Measurements from ENCODE around the gene EIF3D. TPM values are rescaled to one million over a fixed set of nuclear protein-coding genes. Genes with fewer than 3 reads are reported as not detected.

EIF3D gene
- total and polyA plus RNA-seq, 4 donors = 122 to 236 (median 152) TPM

GRCh38 chr22:36461665-36462649 lies 67.0 kb downstream of the EIF3D start:
- Histone ChIP-seq H3K27ac (ENCODE audit: low read depth in 1 of 2, low read length in 2 of 2) (peak overlapping the region; percentile 83 to 88), H3K9me3 (ENCODE audit: control insufficient read depth, low read length) (no peaks in the 10 kb centered on the region), H3K4me3 (ENCODE audit: low read length in 2 of 2) (no peak overlapping the region), H3K27me3 (ENCODE audit: control insufficient read depth in 1 of 2, insufficient read depth in 2 of 2, low read length in 1 of 2) (no peaks in the 10 kb centered on the region), H3K4me1 (ENCODE audit: control insufficient read depth in 1 of 2, insufficient read depth in 2 of 2, low read length in 2 of 2) (no peaks in the 10 kb centered on the region), H3K36me3 (ENCODE audit: control insufficient read depth in 1 of 2, insufficient read depth in 2 of 2, low read length in 1 of 2) (no peaks in the 10 kb centered on the region)
- peak; percentile 86 to 92 for DNase-seq
- intact Hi-C loops (cut with DNase I) = no loop called here
- 14 to 19% methylated on average over 16 of the region's 16 CpGs for WGBS, 2 donors
- peak; percentile 43 for ATAC-seq (ENCODE audit: low FRiP score)

Other genes starting within 250 kb of the EIF3D start
- gene MYH9, start 141.2 kb downstream of the EIF3D start, total RNA-seq = 1,000 to 10,000 TPM; 1,564 to 1,890 TPM
- gene MYH9, start 141.2 kb downstream of the EIF3D start, polyA plus RNA-seq = 100 to 1,000 TPM; 170 to 572 TPM
- 10 to 100 TPM; 29.6 to 42.3 TPM for gene TXN2, start 47.5 kb downstream of the EIF3D start, total RNA-seq
- 10 to 100 TPM; 54.2 to 72.6 TPM for gene TXN2, start 47.5 kb downstream of the EIF3D start, polyA plus RNA-seq
- 10 to 100 TPM in 1 of 2 donors, 1 to 10 TPM in 1; 4.6 to 11.1 TPM for gene FOXRED2, start 22.1 kb downstream of the EIF3D start, total RNA-seq
- gene FOXRED2, start 22.1 kb downstream of the EIF3D start, polyA plus RNA-seq = 1 to 10 TPM; 1.6 to 2.5 TPM
- gene CACNG2, start 174.6 kb upstream of the EIF3D start, total RNA-seq = not detected
- under 1 TPM in 1 of 2 donors, not detected in 1; 0.13 TPM for gene CACNG2, start 174.6 kb upstream of the EIF3D start, polyA plus RNA-seq
- 10 to 100 TPM; 16.1 to 27.4 TPM for gene IFT27, start 247.0 kb upstream of the EIF3D start, total RNA-seq
- gene IFT27, start 247.0 kb upstream of the EIF3D start, polyA plus RNA-seq = 10 to 100 TPM in 1 of 2 donors, 1 to 10 TPM in 1; 9.5 to 23.3 TPM

Measured in aorta (tissue), 5 donors.